GM18868 (cell line): ENCODE results near the gene NHLRC3.
A peak's percentile ranks its signal among the peaks of the same experiment; 100 is the strongest.
"Not testable (repeated sequence)": the region's sequence is repeated elsewhere in the genome, so short reads cannot be mapped to it uniquely, and the experiment has no call there.

Experiments used
- ATAC-seq: cut with Tn5 transposase; IDR thresholded peaks from one replicate; pipeline ENCODE4 v1.9.1; 2021; ENCODE audit warnings: mild to moderate bottlenecking, moderate library complexity; ENCODE audit not compliant: unreplicated experiment

Gene NHLRC3, protein sequence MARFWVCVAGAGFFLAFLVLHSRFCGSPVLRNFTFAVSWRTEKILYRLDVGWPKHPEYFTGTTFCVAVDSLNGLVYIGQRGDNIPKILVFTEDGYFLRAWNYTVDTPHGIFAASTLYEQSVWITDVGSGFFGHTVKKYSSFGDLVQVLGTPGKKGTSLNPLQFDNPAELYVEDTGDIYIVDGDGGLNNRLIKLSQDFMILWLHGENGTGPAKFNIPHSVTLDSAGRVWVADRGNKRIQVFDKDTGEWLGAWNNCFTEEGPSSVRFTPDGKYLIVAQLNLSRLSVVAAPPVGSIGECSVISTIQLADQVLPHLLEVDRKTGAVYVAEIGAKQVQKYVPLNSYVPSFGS

GRCh38 chr13:39037880-39038568 lies at the start of gene NHLRC3, which contains the start of gene PROSER1:
Gene NHLRC3, plus strand, starts transcription at chr13:39038456. Its CDS starts 184 bp downstream, at chr13:39038640.
Gene PROSER1, minus strand, starts transcription at chr13:39038089. Its CDS starts 847 bp downstream, at chr13:39037242.
- ATAC-seq = peak; percentile 68

- no peak for ATAC-seq
Measured at GRCh38 chr13:38990693-38991092, 47.6 kb upstream of the NHLRC3 start, which contains the start of gene STOML3. Gene STOML3, minus strand, starts transcription at chr13:38990831. Its CDS starts 110 bp downstream, at chr13:38990721.

- ATAC-seq = no peak
Measured at GRCh38 chr13:38993381-38993780, 44.9 kb upstream of the NHLRC3 start.

DNA sequence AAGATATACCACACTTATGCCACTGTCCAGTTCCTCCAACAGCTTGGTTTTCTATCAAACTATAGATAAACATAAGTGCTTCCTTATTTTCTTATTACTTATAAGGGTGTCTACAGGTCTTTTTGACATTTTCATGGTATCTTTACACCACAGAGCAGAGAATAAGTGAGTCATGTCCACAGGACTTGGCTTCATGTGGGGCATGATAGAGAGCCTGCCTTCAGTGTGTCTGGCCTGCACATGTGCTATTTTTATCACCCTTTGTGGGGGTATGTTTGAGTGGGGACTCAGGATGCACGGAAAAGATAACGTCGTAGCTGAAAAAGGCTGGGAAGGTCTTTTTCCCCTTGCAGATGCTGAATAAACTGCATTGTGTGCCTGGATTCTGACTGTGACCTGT lies 39.5 kb upstream of the NHLRC3 start:
- ATAC-seq = no peak

- not testable (repeated sequence) for ATAC-seq
Measured at GRCh38 chr13:39006371-39007111, 31.7 kb upstream of the NHLRC3 start.

GRCh38 chr13:39012608-39013007 lies 25.6 kb upstream of the NHLRC3 start:
- no peak for ATAC-seq

DNA sequence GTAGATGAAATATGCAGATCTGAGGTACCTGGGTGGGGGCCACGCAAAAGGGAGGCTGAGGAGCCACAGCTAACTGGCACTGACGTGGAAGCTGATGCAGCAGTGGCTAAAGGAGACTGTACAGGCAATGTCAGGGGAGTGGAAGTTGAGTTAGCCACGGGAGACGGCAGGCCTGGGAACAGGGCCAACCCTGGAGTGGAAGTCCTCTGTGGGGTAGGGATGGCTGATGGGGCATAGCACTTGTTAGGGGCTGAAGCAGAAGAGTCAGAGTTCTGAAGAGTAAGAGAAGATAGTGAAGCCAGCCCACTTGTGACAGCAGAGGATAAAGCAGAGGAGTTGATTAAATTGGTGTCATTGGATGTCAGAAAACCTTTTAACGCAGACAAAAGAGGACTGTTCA lies 24.8 kb upstream of the NHLRC3 start:
- no peak for ATAC-seq

GRCh38 chr13:39016087-39016486 lies 22.2 kb upstream of the NHLRC3 start:
- peak; percentile 87 for ATAC-seq

GRCh38 chr13:39016787-39017186 lies 21.5 kb upstream of the NHLRC3 start:
- ATAC-seq = peak; percentile 81

- ATAC-seq = no peak
Measured at GRCh38 chr13:39020853-39021462, 17.3 kb upstream of the NHLRC3 start.

GRCh38 chr13:39023316-39023715 lies 14.9 kb upstream of the NHLRC3 start:
- ATAC-seq = no peak

DNA sequence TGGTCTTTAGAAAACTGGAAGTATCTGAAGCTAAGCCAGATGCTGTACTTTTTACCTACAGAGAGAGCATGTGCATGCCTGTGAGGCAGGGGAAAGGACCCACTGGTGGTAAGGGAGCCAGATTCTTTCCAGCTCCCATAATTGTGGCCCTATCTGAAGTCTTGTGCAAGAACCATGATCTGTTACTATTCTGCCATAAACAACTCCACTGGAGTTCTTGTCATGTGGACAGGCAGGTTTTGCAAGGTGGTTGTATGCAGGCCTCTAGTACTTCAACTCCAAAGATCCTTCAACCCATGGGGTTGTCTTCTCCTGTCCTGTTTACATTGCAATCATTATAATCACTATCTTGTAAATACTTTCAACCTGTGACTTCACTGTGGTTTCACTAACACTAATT lies 14.5 kb upstream of the NHLRC3 start:
- ATAC-seq = no peak

DNA sequence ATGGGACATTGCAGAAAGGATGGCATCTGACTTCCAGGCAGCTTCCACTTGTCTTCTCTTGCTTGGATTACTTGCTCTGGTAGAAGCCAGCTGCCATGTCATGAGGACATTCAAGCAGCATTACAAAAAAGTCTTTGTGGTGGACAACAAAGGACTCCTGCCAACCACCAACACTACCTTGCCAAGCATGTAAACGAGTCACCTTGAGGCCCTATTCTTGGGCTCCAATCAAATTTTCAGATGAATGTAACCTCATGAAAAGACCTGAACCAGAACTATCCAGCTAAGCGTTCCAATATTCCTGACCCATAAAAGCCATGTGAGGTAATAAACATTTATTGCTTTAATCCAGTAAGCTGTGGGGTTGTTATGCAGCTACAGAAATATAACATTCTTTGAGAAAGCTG lies 12.8 kb upstream of the NHLRC3 start:
- ATAC-seq = no peak

DNA sequence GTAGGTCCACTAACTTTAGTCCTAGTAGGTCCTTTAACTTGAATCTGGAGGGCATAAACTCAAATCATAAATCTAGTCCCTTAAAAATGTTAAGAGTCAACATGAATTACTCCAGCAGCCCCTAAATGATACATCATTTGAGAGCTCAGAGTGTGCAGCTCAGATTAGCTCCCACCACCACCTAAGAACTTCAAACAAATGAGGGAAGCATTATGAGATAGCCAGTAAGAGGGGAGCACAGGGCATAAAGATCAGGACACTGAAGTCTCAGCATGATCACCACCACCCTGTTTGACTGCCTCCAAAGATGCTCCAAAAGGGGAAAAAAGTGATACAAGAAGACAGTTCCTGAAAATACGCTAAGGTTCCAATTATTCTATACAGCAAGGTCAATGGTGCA lies 6.1 kb upstream of the NHLRC3 start:
- ATAC-seq = no peak

DNA sequence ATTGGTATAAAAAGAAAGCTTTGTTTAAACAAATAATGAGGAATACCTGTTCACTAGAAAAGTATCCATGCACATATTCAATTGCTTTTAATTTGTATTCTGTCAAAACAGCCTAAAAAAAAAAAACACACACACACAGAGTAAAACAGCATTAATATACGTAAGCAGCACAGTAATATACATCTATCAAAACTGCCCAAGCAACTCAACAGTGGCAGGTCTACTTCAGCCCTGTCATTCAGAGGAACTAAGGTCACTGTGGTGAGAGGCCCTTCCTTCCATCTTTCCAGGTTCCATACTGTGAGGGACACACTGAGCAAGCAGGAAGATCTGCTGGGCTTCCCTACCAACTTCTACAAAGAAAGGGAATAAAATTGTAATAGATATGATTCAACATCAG lies 4.2 kb upstream of the NHLRC3 start:
- ATAC-seq = no peak

DNA sequence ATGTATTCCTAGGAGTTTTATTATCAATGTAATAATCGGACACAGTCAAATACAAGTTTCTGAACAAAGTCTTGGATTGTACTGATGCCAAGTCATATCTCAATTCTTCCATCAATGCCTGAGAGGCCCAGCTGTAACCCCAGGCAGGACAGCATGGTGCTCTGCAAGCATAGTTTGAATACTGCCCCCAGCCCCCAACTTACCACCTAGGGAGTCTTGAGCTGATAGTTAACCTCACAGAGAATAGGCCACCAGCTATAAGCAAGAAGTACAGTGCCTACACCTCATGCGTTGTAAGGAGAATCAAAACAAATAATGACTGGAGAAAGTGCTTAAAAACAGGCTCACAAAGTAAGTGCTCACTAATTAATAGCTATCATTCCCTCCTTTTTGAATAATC lies 3.1 kb upstream of the NHLRC3 start:
- no peak for ATAC-seq

GRCh38 chr13:39035799-39036198 lies 2.5 kb upstream of the NHLRC3 start:
- ATAC-seq = no peak

DNA sequence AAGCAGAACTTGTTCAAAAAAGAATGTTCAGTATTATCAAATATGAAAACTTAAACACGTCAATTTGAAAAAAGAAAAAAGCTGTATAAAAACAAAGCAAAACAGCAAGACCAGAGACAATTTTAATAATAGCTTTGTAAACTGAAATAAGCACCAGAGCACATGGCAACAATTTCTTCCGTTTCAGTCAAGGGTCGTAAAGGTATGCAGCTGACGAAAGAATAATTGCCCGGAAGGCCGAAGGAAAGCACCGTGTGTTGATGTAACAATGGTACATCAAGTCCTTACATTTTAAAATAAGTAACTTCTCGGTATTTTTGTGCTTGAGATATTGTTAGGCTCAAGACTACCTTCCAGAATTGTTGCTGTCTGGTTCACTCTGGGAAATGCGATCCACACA lies 2.0 kb upstream of the NHLRC3 start:
- ATAC-seq = no peak

- peak; percentile 23 for ATAC-seq
Measured at GRCh38 chr13:39037410-39037879, 811 bp upstream of the NHLRC3 start.

DNA sequence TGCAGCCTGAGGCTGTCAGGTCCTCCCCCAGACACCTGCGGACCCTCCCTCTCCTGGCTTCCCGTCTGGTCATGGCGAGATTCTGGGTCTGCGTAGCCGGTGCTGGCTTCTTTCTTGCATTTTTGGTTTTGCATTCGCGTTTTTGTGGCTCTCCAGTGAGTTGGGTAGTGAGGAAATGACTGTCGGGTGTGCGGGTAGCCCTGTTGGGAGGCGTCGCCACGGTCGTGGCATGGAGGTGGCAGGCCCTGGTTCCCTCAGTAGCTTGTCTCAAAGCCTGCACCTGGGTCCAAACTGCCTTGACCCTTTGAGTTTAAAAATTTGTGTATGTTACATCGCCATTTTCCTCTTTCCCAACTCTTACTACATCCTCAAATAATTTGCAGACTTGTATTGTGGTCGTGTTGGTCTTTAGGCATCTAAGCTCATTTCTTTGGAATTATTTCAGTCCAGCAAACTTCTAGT lies 344 bp downstream of the NHLRC3 start:
- peak; percentile 36 for ATAC-seq

GRCh38 chr13:39039041-39039440 lies 785 bp downstream of the NHLRC3 start:
- no peak for ATAC-seq
